HG02678 (cell line): ENCODE data around the gene EML6.

Experiments
- ATAC-seq: cut with Tn5 transposase; IDR thresholded peaks from one replicate; pipeline ENCODE4 v1.9.1; 2021; ENCODE audit warnings: mild to moderate bottlenecking, moderate library complexity; ENCODE audit not compliant: unreplicated experiment

The EML6 gene

GRCh38 chr2:55012672-55013484 is 289.4 kb downstream of the EML6 start:
- no peak for ATAC-seq

GRCh38 chr2:55013936-55014335 is 290.5 kb downstream of the EML6 start:
- ATAC-seq: no peak

GRCh38 chr2:55014962-55015939 is 291.8 kb downstream of the EML6 start:
- no peak for ATAC-seq

GRCh38 chr2:55017428-55017827 is 294.0 kb downstream of the EML6 start:
- ATAC-seq: no peak

- ATAC-seq: no peak
These were observed 294.4 kb downstream of the EML6 start for GRCh38 chr2:55017880-55018279.

- ATAC-seq: no peak
These were observed 295.2 kb downstream of the EML6 start for GRCh38 chr2:55018619-55019018.

- no peak for ATAC-seq
These were observed 296.2 kb downstream of the EML6 start for GRCh38 chr2:55019526-55020258.
